SU-DHL-6 (cell line): ENCODE data around the gene SHISA4.

Experiments
- EZH2phosphoT487 ChIP-seq: fragments of 200-600 bp; sonication (generic), shearing (Covaris generic); conservative IDR thresholded peaks from 2 replicates; pipeline ENCODE4 v1.6.1; 2018; ENCODE audit warnings: mild to moderate bottlenecking, antibody characterized with exemption, low read length, moderate library complexity, mixed read lengths
- TF ChIP-seq, protein P1 (sequence below): fragments of 200-600 bp; sonication (generic); IDR thresholded peaks from one replicate; pipeline ENCODE4 v1.5.1; 2017; ENCODE audit warnings: antibody characterized with exemption, mild to moderate bottlenecking, low read length, moderate library complexity; ENCODE audit not compliant: insufficient read depth, poor library complexity, severe bottlenecking

- TF ChIP-seq, protein P1, sequence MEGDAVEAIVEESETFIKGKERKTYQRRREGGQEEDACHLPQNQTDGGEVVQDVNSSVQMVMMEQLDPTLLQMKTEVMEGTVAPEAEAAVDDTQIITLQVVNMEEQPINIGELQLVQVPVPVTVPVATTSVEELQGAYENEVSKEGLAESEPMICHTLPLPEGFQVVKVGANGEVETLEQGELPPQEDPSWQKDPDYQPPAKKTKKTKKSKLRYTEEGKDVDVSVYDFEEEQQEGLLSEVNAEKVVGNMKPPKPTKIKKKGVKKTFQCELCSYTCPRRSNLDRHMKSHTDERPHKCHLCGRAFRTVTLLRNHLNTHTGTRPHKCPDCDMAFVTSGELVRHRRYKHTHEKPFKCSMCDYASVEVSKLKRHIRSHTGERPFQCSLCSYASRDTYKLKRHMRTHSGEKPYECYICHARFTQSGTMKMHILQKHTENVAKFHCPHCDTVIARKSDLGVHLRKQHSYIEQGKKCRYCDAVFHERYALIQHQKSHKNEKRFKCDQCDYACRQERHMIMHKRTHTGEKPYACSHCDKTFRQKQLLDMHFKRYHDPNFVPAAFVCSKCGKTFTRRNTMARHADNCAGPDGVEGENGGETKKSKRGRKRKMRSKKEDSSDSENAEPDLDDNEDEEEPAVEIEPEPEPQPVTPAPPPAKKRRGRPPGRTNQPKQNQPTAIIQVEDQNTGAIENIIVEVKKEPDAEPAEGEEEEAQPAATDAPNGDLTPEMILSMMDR, result no peak
- no peak for TF ChIP-seq EZH2phosphoT487
These were observed 46.1 kb upstream of the SHISA4 start for GRCh38 chr1:201842472-201843027.
